GF-D8 (cell line): ENCODE results near the gene PARD6G.
"Not testable (repeated sequence)": the region's sequence is repeated elsewhere in the genome, so short reads cannot be mapped to it uniquely, and the experiment has no call there.

Experiments
- DNase-seq: peaks from one replicate; lab custom pipeline; 2025; lab: John Stamatoyannopoulos, UW

The PARD6G gene

GRCh38 chr18:80241919-80242777, 5.2 kb downstream of the PARD6G start:
- DNase-seq, result no peak

GRCh38 chr18:80239830-80240229, 7.5 kb downstream of the PARD6G start:
- no peak for DNase-seq

GRCh38 chr18:80238651-80239260, 8.6 kb downstream of the PARD6G start:
- DNase-seq, result no peak

- DNase-seq, result not testable (repeated sequence)
Observed at GRCh38 chr18:80237519-80237918, 9.8 kb downstream of the PARD6G start.

- DNase-seq, result no peak
Observed at GRCh38 chr18:80234398-80234797, 12.9 kb downstream of the PARD6G start.

GRCh38 chr18:80233899-80234298, 13.4 kb downstream of the PARD6G start:
- DNase-seq, result no peak

- no peak for DNase-seq
Observed at GRCh38 chr18:80233201-80233835, 14.0 kb downstream of the PARD6G start.

- no peak for DNase-seq
Observed at GRCh38 chr18:80232710-80233109, 14.6 kb downstream of the PARD6G start.

GRCh38 chr18:80232030-80232429, 15.3 kb downstream of the PARD6G start:
- no peak for DNase-seq

- no peak for DNase-seq
Observed at GRCh38 chr18:80231616-80232015, 15.7 kb downstream of the PARD6G start.

- no peak for DNase-seq
Observed at GRCh38 chr18:80231151-80231550, 16.2 kb downstream of the PARD6G start.

GRCh38 chr18:80229766-80230745, 17.3 kb downstream of the PARD6G start:
- DNase-seq, result no peak

GRCh38 chr18:80229363-80229762, 18.0 kb downstream of the PARD6G start:
- DNase-seq, result no peak

- DNase-seq, result no peak
Observed at GRCh38 chr18:80228051-80228848, 19.1 kb downstream of the PARD6G start.

- no peak for DNase-seq
Observed at GRCh38 chr18:80227472-80227871, 19.8 kb downstream of the PARD6G start.

- no peak for DNase-seq
Observed at GRCh38 chr18:80225685-80226084, 21.6 kb downstream of the PARD6G start.

GRCh38 chr18:80223581-80224148, 23.6 kb downstream of the PARD6G start:
- no peak for DNase-seq

GRCh38 chr18:80219488-80219887, 27.8 kb downstream of the PARD6G start:
- DNase-seq, result not testable (repeated sequence)

GRCh38 chr18:80218341-80219227, 28.7 kb downstream of the PARD6G start:
- DNase-seq, result no peak

GRCh38 chr18:80213182-80213581, 34.1 kb downstream of the PARD6G start:
- DNase-seq, result no peak
